Activated CD4-positive, alpha-beta T cell treated with anti-CD3 and anti-CD28 coated beads, Interleukin-2, Interleukin-4, amounts not matched to agents 100 ng/mL and 50 ng/mL, durations not matched to agents 16 hours and 8 hours (primary cell): ENCODE data around the gene AACS.
"Not testable (repeated sequence)": the region's sequence is repeated elsewhere in the genome, so short reads cannot be mapped to it uniquely, and the experiment has no call there.

Experiments
- DNase-seq: peaks from one replicate; pipeline ENCODE4 v3.0.0-alpha.2; 2020; ENCODE audit warnings: low spot score

Gene AACS, protein sequence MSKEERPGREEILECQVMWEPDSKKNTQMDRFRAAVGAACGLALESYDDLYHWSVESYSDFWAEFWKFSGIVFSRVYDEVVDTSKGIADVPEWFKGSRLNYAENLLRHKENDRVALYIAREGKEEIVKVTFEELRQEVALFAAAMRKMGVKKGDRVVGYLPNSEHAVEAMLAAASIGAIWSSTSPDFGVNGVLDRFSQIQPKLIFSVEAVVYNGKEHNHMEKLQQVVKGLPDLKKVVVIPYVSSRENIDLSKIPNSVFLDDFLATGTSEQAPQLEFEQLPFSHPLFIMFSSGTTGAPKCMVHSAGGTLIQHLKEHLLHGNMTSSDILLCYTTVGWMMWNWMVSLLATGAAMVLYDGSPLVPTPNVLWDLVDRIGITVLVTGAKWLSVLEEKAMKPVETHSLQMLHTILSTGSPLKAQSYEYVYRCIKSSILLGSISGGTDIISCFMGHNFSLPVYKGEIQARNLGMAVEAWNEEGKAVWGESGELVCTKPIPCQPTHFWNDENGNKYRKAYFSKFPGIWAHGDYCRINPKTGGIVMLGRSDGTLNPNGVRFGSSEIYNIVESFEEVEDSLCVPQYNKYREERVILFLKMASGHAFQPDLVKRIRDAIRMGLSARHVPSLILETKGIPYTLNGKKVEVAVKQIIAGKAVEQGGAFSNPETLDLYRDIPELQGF

DNA sequence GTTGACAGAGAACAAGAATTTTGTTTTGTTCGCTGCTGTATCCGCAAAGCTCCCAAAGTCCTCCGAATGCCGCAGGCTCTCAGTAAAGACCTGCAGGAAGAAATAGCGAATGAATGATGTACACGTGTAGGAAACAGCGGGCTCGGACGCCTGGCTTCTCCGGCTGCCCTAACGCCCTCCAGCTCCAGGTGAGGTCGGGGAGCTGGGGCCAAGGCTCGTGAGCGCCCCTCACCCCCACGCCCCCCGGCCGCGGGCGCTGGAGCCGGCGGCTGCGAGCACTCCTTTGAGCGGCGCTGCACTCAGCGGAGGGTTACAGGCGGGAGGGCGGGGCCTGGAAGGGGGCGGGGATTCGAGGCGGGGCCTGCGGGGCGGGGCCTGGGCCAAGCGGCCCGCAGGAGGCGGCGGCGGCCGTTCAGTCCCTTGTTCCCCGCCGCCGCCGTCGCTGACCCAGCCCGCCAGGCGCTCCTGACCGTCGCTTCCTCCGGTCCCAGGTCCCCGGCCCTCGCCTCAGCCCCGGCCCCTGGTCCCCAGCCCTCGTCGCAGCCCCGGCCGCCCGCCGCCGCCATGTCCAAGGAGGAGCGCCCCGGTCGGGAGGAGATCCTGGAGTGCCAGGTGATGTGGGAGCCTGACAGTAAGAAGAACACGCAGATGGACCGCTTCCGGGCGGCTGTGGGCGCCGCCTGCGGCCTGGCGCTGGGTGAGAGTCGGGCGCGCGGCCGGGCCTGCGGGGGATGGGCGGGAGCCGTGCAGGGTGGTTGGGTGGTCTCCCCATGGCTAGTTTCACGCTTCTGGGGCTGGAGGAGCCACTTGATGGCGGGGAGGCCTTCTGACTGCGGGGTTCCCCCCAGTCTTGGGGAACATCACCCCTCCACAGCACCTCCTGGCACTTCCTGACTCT lies at the start of gene AACS:
TSS of gene AACS (plus strand) at position 415 of the 898 bp plus-strand sequence. CDS start at position 565, 150 bp downstream.
- peak; percentile 71 for DNase-seq

DNA sequence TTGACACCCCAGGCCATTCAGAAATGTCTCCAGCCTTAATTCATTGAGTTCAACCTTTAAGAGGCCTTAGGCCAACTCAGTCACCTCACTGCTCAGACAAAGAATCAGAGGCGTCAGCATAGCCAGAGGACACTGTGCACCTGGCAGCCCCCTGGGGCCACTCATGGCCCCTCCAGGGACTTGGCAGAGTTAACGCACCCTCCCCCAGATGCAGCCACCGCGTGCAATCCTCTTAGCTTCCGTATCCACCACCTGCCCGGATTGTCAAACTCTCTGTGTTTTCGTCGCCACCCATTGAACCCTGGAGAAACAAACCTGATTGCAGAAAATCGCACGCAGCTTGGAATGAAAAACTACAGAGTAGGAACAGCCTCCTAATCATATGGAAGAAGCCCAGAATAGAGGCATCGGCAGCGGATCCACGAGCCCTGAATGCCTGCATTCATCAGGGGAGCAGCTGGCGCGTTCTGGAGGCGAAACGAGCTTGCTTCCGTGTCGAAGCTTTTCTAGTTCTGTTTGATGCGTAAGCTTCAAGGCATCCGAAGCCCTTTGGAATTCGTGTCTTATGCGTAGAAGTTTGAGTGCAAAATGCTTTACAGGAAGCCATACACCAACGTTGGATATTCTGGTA lies 49.4 kb upstream of the AACS start:
- no peak for DNase-seq

DNA sequence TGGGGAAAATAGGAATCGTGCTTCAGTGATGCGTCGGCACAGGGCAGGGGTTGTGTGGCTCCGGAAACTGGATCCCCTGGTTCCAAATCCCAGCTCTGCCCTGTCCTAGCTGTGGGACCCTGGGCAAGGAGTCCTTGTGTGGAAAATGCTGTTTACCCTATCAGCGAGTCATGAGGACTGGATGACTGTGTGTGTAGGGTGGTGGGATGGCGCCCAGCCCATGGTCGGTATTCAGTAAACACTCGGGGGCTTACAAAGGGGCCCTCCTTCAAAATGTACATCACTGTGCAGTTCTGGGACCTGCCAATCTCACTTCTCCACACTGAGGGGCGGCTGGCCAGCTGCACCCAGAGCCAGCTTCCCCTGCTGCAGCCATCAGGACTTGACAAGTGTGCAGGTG lies 47.4 kb upstream of the AACS start:
- DNase-seq = no peak

DNA sequence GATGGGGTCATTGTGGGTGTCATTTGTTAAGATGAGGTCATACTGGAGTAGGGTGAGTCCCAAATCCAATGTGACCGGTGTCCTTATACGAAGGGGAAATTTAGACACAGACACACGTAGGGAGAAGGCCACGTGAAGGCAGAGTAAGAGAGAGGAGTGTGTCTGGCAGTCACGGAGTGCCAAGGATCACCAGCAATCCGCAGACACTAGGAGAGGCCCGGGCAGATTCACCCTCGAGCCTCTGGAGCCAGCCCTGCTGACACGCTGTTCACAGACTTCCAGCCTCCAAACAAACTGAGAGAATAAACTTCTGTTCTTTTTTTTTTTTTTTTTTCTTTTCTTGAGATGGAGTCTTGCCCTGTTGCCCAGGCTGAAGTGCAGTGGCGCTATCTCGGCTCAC lies 46.9 kb upstream of the AACS start:
- no peak for DNase-seq

DNA sequence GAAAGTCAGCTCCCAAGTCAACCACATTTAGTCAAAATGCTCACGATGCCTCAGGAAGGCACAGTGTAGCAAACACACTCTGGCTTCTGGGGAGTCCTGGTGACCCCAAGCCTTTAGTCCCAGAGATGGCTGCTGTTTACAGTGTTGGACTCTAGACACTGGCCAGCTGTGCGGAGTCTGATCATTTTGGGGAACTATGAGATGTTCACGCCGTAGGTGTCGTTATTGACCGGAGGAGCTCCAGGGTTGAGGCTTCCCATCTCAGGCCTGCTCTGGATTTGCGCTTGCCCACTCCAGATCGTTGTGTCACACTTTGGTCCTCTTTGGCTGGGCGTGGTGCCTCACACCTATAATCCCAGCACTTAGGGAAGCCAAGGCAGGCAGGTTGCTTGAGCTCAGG lies 44.1 kb upstream of the AACS start:
- DNase-seq = no peak

DNA sequence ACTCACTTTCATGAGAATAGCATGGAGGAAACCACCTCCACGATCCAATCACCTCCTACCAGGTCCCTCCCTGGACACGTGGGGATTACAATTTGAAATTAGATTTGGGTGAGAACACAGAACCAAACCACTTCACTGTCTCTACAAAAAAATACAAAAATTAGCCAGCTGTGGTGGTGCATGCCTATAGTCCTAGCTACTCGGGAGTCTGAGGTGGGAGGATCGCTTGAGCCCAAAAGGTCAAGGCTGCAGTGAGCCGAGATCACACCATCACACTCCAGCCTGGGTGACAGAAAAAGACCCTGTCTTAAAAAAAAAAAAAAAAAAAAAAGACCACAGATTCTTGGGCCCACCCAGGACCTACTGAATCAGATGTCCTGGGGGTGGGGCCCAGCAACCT lies 43.5 kb upstream of the AACS start:
- no peak for DNase-seq

DNA sequence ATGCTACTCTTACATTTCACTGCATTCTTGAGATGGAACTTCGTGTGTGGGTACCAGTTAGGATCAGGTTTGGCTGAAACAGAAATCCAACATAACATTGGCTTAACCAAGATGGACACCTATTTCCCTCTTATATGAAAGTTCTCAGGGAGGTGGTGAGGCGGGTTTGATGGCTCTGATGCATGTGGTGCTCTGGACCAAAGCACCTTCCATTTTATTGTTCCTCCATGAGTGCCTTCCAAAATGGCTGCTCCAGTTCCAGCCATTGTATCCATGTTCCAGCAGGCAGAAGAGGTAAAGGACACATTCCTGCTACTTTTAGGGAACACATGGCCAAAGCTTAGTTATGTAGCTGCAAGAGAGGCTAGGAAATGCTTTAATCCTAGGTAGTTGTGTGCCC lies 42.2 kb upstream of the AACS start:
- DNase-seq = no peak

DNA sequence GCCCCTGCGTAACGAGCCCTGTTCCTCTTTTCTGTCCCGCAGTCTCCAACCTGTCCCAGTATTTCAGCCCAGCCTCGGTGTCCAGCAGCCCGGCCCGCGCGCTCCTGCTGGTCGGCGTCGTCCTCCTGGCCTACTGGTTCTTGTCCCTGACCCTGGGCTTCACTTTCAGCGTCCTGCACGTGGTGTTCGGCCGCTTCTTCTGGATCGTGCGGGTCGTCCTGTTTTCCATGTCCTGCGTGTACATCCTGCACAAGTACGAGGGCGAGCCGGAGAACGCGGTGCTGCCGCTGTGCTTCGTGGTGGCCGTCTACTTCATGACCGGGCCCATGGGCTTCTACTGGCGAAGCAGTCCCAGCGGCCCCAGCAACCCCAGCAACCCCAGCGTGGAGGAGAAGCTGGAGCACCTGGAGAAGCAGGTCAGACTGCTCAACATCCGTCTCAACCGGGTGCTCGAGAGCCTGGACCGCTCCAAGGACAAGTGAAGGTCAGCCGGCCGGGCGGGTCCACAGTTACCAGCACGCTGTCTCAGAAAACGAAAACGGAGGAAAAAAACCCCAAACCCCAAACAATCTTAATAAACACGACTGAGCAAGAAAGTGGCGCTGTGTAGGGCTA lies 40.2 kb upstream of the AACS start:
- no peak for DNase-seq

DNA sequence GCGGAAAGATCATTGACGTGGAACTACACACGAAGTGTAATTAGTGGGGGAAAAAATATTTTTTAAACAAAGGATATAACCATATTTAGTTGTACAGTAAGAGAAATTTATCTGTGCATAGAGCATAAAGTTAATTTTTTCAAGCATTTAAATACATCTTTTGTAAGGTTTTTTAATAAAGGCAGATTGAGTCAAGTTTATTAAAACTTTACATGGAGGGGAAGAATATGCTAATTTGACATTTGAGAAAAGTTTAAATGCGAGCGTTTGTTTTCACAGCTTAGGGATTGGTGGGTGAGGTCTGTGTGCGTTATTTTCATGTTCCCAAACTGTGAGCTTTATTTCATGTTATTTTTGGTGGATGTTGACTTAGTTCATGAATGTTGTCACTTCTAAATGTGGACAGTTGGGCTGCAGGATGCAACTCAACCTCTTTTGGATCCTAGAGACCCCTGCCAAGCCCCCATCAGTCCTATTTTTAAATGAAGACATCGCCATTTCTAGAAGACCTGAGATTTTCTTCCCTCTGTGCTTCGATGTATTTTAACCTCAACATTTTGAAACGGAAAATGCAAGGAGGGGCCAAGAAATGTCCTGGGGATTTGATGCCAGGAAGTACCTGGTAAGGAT lies 39.5 kb upstream of the AACS start:
- no peak for DNase-seq

DNA sequence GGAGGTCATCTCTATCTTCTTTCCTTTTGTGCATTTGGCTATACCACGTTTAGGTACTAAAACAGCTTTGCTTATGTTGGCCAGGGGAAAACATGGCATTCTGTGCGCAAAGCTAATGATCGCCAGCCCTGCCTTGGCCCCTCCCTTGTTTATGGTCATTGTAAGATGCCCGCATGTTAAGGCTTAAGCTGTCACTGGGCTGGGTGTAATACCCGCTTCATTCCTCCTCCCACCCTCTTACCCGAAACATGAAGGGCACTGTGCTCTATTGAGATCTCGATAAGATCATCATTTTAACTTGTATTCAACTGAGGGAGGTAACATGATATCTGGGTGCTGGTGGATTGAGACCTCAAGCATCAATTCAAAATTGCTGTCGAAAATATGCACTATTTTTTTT lies 37.1 kb upstream of the AACS start:
- DNase-seq = no peak

DNA sequence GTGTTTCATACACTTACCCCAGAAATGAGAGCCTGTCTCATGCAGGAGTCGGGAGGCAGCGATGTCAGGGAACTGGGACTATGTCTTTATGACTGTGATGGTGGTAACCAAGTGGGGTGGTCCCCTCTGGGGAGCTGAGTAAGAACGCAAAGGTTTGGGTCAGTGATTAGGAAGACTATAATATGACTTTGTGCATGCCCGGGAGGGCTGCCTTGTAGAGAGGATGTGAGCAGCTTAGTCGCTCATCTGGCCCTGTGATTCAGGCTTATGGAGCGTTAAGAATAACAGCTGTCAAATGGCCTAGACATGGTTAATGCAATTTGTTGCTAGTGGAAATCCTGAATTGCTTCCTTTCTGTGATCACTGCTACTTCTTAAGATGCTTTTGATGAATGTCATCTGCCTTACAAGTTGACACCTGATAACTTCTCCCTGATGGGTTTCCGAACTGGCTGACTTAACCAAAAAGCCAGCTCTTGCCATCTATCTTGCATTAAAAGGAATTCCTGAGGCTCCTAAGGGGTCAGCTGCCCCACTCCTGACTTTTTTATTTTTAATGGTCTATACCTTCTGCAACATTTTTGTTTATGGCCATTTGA lies 35.4 kb upstream of the AACS start:
- DNase-seq = no peak

DNA sequence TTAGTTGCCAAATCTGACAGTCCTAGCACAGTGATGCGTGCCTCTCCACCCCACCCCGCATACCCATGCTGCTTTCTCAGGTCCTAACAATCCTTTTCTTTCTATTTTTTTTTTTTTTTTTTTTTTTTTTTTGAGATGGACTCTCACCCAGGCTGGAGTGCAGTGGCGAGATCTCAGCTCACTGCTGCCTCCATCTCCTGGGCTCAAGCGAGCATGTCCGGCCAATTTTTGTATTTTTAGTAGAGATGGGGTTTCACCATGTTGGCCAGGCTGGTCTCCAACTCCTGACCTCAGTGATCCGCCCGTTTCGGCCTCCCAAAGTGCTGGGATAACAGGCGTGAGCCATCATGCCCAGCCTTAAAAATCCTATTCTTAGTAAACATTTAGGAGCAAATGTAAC lies 33.8 kb upstream of the AACS start:
- not testable (repeated sequence) for DNase-seq

DNA sequence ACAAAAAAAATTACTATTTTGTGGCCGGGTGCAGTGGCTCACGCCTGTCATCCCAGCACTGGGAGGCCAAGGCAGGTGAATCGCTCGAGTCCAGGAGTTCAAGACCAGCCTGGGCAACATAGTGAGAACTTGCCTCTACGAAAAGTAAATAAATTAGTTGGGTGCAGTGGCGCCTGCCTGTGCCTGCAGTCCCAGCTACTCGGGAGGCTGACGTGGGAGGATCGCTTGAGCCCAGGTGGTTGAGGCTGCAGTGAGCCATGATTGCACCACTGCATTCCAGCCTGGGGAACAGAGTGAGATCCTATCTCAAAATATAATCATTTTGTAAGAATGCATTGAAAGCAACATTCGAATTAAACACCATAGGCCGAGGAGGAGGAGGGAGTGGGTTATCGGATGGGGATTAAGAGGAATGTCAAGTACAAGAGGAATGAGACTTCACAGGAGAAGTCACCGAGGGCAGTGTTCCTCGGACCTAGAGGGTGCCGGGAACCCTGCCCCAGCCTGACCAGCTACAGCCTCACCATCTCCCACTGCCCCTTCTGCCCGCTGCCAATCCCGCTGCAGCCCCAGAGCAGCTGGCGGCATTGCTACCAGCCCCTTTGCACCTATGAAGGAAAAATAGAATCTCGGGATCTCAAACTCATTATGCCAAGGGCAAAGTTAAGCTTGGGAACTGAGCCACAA lies 32.6 kb upstream of the AACS start:
- DNase-seq = no peak

DNA sequence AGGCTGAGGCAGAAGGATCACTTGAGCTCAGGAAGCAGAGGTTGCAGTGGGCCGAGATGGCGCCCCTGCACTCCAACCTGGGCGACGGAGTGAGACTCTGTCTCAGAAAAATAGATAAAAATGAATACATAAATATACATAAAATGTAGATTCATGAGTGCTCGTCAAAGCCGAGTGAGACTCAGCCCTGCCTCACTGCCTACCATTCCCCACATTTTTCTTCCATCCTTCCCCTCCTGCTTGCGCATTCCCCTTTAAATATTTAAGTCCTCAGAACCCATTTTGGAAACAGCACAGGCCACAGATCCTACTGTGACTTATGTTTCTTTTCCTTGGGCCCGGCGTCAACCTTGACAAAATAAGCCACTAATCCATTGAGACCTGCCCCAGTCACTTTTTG lies 31.9 kb upstream of the AACS start:
- no peak for DNase-seq

DNA sequence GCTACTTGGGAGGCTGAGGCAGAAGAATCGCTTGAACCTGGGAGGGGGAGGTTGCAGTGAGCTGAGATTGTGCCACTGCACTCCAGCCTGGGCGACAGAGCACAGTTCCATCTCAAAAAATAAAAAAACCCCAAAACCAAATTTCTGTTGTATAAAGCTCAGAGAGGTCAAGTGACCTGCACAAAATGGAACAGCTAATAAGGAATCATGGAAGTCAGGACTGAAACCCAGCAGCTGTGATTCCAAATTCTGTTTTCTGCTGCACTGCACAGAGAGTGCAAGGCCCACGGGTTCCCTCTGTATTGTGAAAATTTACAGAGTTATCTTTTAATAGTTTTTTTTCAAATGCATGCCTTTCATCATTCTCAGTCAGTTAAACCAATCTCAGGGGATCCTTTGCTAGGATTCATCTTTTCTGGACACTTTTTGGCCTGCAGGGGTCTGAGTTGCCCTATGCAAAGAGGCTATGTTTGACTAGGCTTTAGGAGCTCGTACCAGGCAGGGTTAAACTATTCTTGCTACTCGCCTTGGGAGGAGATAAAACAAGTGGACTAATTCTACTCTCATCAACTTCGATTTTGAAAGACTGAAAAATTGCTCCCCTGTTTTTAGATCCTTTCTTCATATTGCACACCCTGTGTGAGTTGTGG lies 26.1 kb upstream of the AACS start:
- no peak for DNase-seq

DNA sequence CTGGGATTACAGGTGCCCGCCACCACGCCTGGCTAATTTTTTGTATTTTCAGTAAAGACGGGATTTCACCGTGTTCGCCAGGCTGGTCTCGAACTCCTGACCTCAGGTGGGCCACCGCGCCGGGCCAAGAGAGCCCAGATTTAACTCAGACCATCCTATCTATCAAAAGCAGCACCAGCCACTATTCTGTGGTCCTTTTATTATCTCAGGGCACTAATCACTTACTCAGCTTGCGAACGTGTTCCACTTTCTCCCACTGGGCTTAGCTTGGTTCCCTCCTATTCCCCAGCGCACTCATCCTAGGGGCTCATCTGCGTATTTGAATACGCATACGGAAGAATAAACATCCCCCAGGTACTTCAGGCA lies 16.2 kb upstream of the AACS start:
- no peak for DNase-seq

DNA sequence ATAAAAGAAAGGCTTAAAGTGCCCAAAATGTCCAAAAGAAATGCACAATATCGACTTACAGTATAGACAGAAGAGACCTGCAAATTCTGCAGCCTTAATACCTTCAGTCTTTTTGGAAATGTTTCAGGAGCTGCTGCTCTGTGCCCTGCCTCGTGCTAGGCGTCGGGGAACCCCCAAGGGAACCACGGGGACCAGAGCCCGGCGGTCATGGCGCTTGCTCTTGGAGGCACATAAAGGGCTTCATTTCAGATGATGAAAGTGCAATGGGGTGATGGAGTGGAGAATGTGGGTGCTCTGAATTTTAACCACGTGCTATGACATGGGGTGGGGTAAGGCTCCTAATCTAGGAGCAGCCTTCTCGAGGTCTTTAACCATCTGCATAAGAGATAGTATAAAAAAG lies 14.8 kb upstream of the AACS start:
- no peak for DNase-seq

DNA sequence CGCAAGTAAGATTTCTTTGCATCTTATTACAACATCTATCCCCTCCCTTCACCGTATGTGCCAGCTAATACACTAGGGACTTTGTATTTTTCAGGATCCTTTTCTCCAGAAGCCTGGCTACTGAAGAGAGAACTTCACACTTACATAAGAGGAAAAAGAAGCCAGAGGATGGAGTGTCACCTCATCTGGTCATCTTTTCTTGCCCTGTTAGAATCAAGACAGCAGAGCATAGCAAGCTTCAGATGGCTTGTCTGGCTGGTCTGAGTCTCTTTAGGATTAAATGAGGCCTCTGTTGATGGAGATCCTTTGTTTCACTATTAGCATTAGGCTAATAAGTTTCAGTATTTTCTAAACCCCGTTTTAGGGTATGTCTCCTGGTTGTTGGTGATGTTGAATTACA lies 14.4 kb upstream of the AACS start:
- DNase-seq = no peak

DNA sequence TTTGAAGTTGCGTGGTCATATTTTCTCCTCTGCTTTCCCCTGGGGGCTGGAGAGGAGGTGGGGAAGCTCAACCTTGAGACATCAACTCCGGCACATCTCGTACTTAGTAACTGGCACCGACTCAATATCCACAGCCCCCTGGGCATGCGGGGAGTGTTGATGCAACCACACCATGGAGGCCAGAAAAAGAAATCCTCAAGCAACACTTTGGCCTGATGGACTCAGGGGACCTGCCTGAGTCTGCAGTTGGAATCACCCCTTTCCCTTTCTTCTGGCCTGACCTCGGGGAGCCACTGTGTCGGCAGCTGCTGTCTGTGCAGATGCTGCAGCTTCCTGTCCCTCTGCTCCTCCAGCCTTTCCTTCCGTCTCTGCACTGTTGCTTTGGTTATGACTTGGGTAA lies 11.4 kb upstream of the AACS start:
- no peak for DNase-seq

DNA sequence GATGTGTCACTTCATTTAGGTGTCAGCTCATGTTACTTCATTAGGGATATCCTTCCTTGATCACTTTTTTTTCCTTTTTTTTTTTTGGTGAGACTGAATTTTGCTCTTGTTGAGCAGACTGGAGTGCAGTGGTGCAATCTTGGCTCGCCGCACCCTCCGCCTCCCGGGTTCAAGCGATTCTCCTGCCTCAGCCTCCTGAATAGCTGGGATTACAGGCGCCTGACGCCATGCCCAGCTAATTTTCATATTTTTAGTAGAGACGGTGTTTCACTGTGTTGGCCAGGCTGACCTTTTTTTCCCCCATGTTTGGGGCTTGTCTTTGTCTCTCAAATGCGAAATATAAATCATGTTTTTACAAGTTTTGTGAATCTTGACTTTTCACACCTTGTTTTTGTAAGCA lies 9.6 kb upstream of the AACS start:
- no peak for DNase-seq
